Heart left ventricle (tissue), 13 donors: ENCODE measurements around the gene SPA17.

ENCODE experiments used
- POLR2A ChIP-seq, 2 donors: fragments of 450-650 bp; IDR thresholded peaks; one replicate each; pipeline ENCODE4 v1.6.1; 2017; ENCODE audit warnings: antibody characterized with exemption in 2 of 2, mild to moderate bottlenecking in 2 of 2, moderate library complexity in 2 of 2
- TF ChIP-seq, protein P1 (sequence below), 12 donors: fragments of 200-600 bp; sonication (generic) in 4 of 12; IDR thresholded peaks; one replicate each; pipeline versions ENCODE4 v1.5.0 to v1.8.0; 2018 to 2022; ENCODE audit warnings: antibody characterized with exemption in 12 of 12, mild to moderate bottlenecking in 5 of 12
- donor health status: ischemic (EF 13 %, LVEDD 7.1; RV severe dilation, severe dysfunction).
- donor health status: DM: no; HTN: yes; CAD: no.
- donor health status: DM: no; HTN: no; CAD: no.
- donor health status: ischemic (EF 25% LVEDD 6.9; RV normal size, moderate dysfunction).
- donor health status: ischemic (EF 25% LVEDD 5.7; RV mildly dilated, moderate dysfunction).
- donor health status: ischemic (EF 35%, LVEDD 5.7; RV mildly dilated, moderate dysfunction).
- donor health status: nonischemic (EF 11% LVEDD 7.7; RV severe dilation, severe dysfunction).
- donor health status: DM: yes; HTN: yes; CAD: no.
- donor health status: PGD.
- donor health status: ischemic (EF 29% LVEDD 5.4; RV normal size, mild dysfunction).
- donor health status: nonischemic (EF 23%, LVEDD 6.1; RV moderate dilation, normal function).

DNA sequence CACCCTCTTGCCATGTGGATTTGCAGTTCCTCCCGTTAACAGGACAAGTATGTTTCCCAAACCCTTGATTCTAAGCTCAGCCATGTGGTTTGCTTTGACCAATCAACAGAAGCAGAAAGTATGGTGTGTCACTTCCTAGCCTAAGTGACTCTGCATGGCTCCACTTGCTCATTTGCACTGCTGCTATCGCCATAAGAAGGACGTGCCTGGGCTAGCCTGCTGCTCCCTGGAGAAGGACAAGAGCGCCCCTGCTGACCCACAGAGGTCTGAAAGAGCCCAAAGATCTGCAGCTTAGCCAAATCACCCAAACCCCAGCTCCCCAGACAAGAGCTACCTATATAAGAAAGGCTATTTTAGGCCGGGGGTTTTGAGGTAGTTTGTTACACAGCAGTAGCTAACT, 33.0 kb upstream of the SPA17 start:
- TF ChIP-seq, protein P1, sequence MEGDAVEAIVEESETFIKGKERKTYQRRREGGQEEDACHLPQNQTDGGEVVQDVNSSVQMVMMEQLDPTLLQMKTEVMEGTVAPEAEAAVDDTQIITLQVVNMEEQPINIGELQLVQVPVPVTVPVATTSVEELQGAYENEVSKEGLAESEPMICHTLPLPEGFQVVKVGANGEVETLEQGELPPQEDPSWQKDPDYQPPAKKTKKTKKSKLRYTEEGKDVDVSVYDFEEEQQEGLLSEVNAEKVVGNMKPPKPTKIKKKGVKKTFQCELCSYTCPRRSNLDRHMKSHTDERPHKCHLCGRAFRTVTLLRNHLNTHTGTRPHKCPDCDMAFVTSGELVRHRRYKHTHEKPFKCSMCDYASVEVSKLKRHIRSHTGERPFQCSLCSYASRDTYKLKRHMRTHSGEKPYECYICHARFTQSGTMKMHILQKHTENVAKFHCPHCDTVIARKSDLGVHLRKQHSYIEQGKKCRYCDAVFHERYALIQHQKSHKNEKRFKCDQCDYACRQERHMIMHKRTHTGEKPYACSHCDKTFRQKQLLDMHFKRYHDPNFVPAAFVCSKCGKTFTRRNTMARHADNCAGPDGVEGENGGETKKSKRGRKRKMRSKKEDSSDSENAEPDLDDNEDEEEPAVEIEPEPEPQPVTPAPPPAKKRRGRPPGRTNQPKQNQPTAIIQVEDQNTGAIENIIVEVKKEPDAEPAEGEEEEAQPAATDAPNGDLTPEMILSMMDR (IDR thresholded peaks at IDR 0.05): no peak
- no peak for TF ChIP-seq POLR2A (IDR thresholded peaks at IDR 0.05)
